Measurements from ENCODE around the gene NELL1. TPM values are rescaled to one million over a fixed set of nuclear protein-coding genes. Genes with fewer than 3 reads are reported as not detected.

Gene NELL1
- total and polyA plus RNA-seq, 2 experiments from 2014 or later = 1.6 TPM; not detected in 1

DNA sequence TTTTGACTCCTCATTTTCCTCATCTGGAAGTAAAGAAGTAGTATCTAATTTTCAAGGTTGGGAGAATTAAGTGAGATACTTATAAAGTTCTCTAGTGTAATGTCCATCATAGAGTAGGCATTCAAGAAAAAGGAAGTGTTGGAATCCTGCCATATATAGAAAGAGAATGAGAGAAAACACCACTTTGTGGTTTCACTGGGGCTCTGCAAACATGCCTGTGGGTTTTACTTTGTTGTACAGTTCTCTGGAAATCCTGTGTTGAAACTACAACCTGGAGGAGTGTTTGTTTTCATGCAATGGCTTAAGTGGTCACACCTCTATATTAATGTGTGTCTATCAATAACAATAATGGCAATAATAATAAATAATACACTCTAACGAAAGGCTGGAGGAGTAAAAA is 741.7 kb downstream of the NELL1 start:
- no peak for ATAC-seq
- Histone ChIP-seq H3K4me3 (no peak overlapping the region), H3K36me3 (ENCODE audit: insufficient read depth) (no peaks in the 10 kb centered on the region), H3F3A (replicated peaks; ENCODE audit: low read depth) (no peaks in the 10 kb centered on the region), H3K27me3 (ENCODE audit: insufficient read depth) (no peaks in the 10 kb centered on the region), H3K4me1 (ENCODE audit: insufficient read depth) (no peaks in the 10 kb centered on the region), H3K4me2 (no peak overlapping the region), H3K27ac (ENCODE audit: low read depth) (no peak overlapping the region), H3K9me2 (ENCODE audit: insufficient read depth) (no peaks in the 10 kb centered on the region; the same call in 1 of the 2 replicates), H2AFZ (no peak overlapping the region), H4K20me1 (replicated peaks; ENCODE audit: insufficient read depth) (no peaks in the 10 kb centered on the region), H3K79me2 (replicated peaks; ENCODE audit: insufficient read depth) (no peaks in the 10 kb centered on the region)
- Mint-ChIP-seq H3K27me3 (ENCODE audit: insufficient read depth, low read depth, poor library complexity) (peaks cover 2% of the 10 kb centered on the region), H3K9me3 (no peaks in the 10 kb centered on the region), H3K36me3 (ENCODE audit: low read depth) (no peaks in the 10 kb centered on the region), H3K4me1 (peaks cover 11% of the 10 kb centered on the region), H3K27ac (no peak overlapping the region; the same call in 1 of the 2 replicates), H3K4me3 (no peak overlapping the region)
- DNase-seq (ENCODE audit: low spot score) = no peak
- TF ChIP-seq JUNB (IDR thresholded peaks at IDR 0.05; ENCODE audit: unreplicated experiment) (no peak), REST (IDR thresholded peaks at IDR 0.05; ENCODE audit: unreplicated experiment) (no peak), EZH2phosphoT487 (IDR thresholded peaks at IDR 0.05; ENCODE audit: unreplicated experiment) (no peak), STAT1 (IDR thresholded peaks at IDR 0.05; ENCODE audit: unreplicated experiment) (no peak), ETS1 (IDR thresholded peaks at IDR 0.05) (no peak), ZNF114 (CRISPR knock-in tag; IDR thresholded peaks at IDR 0.05) (no peak), CREB1 (CRISPR knock-in tag; IDR thresholded peaks at IDR 0.05; ENCODE audit: low read depth) (no peak), EZH2 (IDR thresholded peaks at IDR 0.05; ENCODE audit: low read depth, unreplicated experiment) (no peak), POLR2AphosphoS5 (IDR thresholded peaks at IDR 0.05; ENCODE audit: low read depth) (no peak), NANOG (IDR thresholded peaks at IDR 0.05; ENCODE audit: borderline replicate concordance) (no peak), ZNF331 (CRISPR knock-in tag; IDR thresholded peaks at IDR 0.05; ENCODE audit: low read depth) (no peak)
- TF ChIP-seq, protein P1, sequence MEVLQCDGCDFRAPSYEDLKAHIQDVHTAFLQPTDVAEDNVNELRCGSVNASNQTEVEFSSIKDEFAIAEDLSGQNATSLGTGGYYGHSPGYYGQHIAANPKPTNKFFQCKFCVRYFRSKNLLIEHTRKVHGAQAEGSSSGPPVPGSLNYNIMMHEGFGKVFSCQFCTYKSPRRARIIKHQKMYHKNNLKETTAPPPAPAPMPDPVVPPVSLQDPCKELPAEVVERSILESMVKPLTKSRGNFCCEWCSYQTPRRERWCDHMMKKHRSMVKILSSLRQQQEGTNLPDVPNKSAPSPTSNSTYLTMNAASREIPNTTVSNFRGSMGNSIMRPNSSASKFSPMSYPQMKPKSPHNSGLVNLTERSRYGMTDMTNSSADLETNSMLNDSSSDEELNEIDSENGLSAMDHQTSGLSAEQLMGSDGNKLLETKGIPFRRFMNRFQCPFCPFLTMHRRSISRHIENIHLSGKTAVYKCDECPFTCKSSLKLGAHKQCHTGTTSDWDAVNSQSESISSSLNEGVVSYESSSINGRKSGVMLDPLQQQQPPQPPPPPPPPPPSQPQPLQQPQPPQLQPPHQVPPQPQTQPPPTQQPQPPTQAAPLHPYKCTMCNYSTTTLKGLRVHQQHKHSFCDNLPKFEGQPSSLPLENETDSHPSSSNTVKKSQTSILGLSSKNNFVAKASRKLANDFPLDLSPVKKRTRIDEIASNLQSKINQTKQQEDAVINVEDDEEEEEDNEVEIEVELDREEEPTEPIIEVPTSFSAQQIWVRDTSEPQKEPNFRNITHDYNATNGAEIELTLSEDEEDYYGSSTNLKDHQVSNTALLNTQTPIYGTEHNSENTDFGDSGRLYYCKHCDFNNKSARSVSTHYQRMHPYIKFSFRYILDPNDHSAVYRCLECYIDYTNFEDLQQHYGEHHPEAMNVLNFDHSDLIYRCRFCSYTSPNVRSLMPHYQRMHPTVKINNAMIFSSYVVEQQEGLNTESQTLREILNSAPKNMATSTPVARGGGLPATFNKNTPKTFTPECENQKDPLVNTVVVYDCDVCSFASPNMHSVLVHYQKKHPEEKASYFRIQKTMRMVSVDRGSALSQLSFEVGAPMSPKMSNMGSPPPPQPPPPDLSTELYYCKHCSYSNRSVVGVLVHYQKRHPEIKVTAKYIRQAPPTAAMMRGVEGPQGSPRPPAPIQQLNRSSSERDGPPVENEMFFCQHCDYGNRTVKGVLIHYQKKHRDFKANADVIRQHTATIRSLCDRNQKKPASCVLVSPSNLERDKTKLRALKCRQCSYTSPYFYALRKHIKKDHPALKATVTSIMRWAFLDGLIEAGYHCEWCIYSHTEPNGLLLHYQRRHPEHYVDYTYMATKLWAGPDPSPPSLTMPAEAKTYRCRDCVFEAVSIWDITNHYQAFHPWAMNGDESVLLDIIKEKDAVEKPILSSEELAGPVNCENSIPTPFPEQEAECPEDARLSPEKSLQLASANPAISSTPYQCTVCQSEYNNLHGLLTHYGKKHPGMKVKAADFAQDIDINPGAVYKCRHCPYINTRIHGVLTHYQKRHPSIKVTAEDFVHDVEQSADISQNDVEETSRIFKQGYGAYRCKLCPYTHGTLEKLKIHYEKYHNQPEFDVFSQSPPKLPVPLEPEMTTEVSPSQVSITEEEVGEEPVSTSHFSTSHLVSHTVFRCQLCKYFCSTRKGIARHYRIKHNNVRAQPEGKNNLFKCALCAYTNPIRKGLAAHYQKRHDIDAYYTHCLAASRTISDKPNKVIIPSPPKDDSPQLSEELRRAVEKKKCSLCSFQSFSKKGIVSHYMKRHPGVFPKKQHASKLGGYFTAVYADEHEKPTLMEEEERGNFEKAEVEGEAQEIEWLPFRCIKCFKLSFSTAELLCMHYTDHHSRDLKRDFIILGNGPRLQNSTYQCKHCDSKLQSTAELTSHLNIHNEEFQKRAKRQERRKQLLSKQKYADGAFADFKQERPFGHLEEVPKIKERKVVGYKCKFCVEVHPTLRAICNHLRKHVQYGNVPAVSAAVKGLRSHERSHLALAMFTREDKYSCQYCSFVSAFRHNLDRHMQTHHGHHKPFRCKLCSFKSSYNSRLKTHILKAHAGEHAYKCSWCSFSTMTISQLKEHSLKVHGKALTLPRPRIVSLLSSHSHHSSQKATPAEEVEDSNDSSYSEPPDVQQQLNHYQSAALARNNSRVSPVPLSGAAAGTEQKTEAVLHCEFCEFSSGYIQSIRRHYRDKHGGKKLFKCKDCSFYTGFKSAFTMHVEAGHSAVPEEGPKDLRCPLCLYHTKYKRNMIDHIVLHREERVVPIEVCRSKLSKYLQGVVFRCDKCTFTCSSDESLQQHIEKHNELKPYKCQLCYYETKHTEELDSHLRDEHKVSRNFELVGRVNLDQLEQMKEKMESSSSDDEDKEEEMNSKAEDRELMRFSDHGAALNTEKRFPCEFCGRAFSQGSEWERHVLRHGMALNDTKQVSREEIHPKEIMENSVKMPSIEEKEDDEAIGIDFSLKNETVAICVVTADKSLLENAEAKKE (CRISPR knock-in tag; IDR thresholded peaks at IDR 0.05) = no peak
- TF ChIP-seq, protein P2, sequence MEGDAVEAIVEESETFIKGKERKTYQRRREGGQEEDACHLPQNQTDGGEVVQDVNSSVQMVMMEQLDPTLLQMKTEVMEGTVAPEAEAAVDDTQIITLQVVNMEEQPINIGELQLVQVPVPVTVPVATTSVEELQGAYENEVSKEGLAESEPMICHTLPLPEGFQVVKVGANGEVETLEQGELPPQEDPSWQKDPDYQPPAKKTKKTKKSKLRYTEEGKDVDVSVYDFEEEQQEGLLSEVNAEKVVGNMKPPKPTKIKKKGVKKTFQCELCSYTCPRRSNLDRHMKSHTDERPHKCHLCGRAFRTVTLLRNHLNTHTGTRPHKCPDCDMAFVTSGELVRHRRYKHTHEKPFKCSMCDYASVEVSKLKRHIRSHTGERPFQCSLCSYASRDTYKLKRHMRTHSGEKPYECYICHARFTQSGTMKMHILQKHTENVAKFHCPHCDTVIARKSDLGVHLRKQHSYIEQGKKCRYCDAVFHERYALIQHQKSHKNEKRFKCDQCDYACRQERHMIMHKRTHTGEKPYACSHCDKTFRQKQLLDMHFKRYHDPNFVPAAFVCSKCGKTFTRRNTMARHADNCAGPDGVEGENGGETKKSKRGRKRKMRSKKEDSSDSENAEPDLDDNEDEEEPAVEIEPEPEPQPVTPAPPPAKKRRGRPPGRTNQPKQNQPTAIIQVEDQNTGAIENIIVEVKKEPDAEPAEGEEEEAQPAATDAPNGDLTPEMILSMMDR (conservative IDR thresholded peaks at IDR 0.05; ENCODE audit: low read depth in 2 of 2) = no peak

All from GM23338 (cell line).